TTC549 (cell line): ENCODE measurements around the gene CTCF.

Experiments
- FAIRE-seq: peaks from 2 replicates; lab custom pipeline; 2012; peaks lifted over from hg19 to GRCh38; lab: Jason Lieb, UNC

The CTCF gene

DNA sequence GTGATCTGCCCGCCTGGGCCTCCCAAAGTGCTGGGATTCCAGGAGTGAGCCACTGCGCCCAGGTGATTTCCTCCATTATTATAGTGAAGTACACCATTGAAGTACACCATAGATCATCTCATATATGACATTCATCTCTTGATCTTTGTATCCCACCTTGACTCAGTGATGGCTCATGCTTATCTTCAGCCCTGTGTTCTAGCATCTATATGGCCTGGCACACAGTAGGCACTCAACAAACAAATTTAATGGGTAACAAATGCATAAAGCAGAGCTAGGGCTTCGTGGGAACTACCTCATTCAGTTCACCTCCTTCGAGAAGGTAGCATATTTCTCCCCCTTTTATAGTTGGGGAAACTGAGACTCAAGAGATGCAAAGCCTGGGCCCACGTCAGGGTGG lies 103.3 kb downstream of the CTCF start:
- no peak for FAIRE-seq

DNA sequence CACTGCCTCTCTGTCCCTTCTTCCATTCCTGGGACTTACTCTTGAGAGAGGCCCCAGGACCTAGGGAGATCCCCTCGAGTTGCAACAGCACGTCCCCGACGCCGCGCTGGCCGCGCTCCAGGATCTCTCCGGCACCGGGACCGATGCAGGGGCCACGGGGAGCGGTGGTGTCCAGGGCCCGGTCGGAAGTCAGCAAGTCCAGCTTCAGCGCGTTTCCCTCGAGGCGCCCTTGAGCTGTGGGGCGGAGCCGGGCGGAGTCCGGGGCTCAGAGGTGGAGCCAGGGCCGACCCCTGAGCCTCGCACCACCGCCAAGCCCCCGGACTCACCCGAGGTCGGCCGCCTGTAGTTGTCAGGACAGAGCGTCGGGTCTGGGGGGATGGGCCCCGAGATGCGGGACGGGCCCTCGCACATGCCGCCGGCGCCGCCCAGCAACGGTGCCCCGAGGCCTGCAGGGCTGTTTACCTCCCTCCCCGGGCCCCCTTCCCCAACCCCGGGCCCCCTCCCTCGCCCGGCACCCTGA lies 103.8 kb downstream of the CTCF start:
- no peak for FAIRE-seq

DNA sequence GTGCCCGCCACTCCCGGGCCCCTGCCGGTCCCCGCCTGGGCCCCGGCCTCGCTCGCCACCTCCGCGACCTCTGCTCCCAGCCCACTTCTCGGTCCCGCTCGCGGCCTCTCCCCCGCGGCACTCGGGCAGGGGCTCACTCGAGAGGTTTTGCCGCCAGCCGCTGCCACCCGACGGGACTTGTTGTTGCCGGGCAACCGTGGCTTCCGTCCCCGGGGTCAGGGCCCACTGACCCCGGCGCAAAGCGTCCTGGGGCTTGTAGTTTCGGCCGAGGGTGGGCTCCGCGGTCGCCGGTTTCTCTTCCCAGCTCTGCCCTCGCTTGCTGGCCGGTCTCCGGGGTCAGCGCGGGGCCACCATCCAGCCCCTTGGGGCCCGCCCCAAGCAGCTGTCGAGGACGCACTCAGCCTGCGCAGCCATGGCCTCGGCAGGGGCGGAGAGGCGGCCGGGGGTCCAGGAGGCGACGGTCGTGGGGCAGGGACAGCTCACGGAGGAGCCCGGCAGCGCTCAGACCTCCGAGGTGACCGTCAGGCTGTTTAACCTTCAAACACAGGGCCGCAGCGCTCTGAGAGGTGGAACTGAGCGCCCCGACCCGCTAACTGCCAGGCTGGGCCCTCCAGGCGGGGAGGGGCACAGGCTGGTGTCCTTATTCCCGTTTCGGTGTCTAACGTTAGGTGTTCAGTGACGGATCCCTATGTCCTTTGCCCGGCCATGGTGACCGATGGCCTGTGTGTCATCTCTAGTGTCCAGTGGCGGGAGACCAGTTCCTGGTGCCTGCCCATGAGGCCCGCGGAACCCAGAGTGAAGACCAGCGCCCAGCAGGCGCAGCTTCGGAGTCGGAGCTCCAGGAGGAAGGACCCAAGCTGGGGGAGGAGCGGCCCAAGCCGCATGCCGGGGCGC lies 104.5 kb downstream of the CTCF start, which contains the start of the genes C16orf86 and ENKD1:
TSS of gene C16orf86 (plus strand) at position 256 of the 894 bp plus-strand sequence. CDS start at position 413, 157 bp downstream.
TSS of gene ENKD1 (minus strand) at position 192 of the 894 bp plus-strand sequence. CDS start 308 bp downstream, outside the sequence.
- no peak for FAIRE-seq

DNA sequence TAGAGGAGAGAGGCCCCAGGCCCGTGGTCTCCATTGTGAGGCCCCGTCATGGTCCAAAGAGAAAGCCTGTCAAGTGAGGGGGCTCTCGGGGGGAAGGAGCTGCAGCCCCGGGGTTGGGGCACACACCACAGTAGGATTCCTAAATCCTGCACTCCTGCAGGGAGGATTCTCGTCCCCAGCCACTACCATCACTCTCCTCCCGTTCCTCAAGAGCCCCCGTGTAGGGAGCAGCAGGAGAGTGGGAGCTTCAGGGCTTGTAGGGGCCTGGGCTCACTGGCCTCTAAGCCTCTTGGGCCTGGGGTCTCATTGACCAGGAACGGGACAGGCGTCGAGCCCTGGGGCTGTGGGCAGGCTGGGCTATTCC lies 105.1 kb downstream of the CTCF start:
- FAIRE-seq, result no peak

DNA sequence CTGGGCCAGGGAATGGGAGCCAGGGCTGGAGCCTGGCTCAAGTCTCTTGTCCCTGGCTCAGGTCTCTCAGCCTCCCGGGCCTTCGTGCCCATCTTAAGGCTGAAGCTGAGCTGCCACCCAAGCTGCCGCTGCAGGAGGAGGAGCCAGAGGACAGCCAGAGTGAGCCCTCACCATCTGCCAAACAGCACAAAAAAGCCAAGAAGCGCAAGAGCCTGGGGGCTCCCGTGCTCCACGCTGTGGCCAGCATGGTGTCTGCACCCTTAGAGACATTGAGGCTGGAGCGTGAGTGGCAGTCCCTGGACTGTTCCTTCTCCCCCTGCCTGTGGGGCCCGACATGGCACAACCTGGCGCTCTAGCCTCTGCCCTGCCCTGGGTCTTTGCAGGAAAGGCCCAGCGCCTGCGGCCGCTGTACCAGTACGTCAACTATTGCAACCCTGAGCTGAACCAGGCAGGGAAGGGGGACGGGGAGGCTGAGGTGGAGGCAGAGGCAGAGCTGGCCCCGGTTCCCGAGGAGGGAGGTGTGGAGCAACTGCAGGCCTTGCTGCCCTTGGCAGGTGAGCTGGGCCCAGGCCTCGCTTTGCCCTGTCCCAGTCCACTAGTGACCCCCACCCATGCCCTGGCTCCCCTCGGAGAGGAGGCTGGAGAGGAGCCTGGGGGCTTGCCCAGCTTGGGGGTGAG lies 105.6 kb downstream of the CTCF start:
- no peak for FAIRE-seq

DNA sequence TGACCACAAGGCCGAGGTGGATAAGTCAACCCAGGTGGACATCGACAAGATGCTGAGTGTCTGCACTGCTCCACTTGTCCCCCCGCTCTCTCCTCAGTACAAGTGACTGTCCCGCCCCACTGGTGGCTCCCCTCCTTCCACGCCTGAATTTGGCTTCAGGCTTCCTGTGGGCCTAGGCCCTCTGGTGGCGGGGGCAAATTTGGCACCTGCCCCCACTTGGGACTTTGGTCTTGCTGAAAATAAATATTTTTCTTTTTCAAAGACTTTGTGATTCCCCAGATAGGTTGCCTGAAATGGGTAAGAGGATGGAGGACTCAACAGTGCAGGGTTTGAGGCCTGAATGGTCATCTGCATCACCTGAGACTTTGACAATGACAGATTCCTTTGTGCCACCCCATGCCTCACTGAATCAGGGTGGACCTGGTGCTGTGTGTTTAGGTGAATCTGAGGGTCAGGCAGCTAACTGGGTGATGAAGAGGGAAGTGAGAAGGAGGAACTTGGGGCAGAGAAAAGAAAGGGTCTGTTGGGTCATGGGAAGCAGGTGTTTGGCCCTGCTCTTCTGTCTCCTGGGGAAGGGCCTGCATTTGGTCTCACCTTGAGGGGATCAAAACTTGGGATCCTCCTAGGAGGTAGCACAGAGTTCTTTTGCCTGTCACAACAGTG lies 106.3 kb downstream of the CTCF start:
- FAIRE-seq, result no peak

DNA sequence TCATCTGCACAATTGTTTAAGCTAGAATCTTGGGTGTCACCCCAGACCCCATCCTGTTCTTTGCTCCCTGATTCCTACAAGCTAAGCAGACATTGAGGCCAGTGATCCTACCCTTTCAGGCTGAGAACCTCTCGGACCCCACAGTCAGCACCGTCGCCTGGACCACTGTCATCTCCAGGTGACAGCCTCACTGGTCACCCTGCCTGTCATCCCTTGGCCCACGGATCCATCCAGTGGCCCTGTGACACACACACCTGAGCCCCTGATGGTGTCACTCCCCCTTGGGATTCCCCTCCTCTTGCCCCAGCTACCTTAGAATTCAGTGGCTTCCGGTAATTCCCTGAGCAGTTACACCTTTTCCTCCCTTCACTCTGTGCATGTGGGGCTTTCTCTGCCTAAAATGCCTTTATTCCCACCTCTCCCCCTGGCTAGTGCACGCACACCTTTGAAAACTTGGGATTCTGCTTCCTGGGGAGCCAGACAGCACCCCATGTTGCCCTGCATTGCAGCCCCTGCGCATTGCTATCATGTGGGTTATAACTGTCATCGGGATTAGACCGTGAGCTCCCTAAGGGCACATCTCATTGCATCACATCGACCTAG lies 107.3 kb downstream of the CTCF start:
- FAIRE-seq, result no peak

DNA sequence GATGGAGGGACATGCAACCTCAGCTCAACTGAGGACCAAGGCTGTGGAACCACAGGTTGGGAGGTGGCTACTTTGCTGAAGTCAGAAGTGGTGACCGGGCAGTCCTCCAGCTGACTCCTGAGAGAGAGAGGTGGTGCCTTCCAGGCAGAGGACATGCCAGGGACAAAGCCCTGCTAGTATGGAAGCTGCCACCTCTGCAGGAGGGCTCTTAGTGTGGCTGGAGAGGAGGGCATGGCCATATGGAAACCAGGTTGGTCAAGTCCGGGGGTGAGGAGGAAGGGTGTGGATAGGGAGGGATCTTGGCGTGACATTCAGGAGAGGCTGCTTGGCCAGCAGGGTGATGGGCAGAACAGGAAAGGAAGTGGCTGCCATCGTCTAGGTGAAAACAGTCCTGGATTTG lies 110.0 kb downstream of the CTCF start:
- FAIRE-seq, result no peak

DNA sequence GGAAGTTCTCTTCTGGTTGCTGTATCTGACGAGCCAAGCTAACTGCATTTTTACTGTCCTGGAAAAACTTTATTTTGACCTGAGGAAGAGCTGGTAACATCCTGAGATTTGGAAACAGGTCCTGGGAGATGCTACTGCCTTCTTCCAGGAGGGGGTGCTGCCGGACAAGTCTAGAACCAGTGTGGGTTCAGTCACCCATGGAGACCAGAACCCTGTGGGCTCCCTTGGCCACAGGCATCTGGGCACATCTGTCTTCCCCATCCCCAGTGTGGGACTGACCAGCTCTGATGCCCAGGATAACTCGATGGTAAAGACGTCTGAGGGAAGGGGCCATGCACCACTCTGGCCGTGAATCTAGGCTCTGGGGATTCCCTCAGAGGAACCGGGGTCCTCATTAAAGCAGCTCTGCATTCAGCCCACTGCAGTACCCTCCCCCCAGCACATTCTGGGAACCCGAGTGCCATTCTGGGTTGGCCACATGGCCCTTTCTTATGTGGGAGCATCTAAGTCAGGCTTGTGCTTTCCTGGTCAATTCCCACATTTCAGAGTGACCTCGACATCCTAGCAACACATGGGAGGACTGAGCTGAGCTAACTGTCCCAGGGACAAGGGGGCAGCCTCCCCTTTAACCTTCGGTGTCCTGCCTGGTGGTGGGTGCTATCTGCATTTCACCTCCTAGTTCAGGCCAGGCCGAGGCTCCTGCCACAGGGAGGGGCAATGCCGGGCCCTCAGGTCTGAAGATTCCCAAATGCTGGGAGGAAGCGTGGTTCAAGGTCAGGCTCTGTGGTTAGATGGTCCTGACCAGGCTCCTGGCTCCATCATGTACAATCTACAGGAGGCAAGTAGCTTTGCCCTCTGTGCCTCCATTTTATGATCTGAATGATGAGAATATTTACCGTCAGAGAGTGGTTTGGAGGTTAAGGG lies 110.7 kb downstream of the CTCF start:
- FAIRE-seq, result no peak

DNA sequence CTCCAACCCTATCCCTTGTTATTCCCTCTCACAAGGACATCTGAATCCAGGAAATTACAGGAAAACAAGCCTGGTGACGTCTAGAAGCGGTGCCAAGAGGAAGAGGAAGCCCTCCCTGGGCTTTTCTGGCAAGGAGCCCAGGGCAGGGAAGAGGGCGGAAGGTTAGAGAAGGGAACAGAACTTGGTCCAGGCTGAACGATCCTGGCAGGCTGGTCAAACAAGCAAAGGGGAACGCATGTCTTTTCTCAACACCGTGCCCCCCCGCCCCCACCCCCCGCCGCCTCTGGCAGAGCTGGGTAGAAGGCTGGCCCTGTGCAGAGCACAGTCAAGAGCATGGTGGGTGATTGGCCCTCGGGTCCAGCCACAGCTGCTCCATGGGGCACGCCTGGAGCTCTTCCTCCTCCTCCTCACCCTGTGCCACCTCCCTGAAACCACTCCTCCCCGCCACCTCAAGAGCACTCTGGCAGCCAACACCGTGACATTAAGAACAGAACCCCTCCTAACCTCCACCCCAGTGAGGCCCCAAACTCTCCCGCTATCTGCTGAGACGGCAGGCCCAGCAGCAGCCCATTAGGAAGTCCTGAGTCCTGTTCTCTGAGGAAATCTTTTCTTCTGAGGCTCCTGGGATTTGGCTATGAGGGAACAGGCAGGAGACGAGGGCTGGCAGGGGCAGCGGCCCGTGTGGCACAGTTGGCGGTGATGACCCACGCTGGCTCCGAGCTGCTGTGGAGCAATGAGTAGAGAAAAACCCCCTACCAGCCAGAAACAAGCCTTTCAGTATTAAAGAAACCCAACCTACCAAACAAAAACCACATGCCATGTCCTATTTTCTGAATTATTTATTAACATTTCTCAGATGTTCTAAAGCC lies 111.6 kb downstream of the CTCF start:
- FAIRE-seq, result no peak

DNA sequence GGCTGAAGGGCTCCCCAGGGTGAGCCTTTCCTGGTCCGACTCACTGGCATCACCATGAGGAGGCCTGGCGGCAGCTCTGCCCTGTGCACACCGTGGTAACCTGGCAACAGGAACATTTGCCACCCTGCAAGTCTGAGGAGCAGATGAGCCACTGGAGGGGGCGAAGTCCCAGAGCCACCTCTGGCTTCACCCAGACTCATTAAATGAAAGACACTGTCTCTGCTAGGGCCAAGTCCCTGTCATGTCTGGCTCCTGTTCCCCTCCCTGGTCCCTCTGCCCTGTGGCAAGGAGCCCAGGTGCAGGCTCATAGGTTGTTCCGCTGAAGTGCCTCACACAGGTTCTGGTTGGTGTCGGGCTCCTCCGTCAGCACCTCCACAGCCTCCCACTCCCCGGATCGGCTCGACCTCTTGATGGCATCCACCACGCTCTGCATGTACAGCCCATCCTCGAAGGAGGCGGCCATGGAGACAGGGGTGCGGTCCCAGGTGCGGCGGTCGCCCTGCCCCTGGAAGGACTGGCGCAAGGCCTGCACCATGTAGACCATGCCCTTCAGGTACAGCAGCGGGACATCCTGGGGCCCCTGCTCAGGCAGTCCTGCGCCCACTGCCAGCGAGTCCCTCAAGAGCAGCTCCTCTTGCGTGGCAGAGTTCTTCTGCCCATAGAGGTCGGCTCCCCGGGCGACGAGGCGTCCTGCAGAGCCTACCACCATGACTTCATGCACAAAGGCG lies 112.7 kb downstream of the CTCF start:
- no peak for FAIRE-seq

DNA sequence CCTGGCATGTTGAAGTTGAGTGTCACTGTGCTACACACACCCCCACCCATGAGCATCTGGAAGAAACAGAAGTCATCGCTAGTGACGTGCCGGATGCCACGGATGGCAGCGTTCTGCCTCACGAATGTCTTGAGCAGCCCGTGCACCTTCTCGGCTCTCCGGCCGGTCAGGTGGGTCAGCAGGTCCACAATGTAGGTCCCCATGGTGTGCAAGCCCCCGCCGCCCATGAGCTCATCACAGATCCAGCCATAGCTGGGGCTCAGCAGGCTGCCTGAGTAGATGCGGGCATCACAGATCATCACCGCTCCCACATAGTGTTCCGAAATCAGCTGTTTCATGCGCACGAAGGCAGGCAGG lies 113.2 kb downstream of the CTCF start:
- FAIRE-seq, result no peak

DNA sequence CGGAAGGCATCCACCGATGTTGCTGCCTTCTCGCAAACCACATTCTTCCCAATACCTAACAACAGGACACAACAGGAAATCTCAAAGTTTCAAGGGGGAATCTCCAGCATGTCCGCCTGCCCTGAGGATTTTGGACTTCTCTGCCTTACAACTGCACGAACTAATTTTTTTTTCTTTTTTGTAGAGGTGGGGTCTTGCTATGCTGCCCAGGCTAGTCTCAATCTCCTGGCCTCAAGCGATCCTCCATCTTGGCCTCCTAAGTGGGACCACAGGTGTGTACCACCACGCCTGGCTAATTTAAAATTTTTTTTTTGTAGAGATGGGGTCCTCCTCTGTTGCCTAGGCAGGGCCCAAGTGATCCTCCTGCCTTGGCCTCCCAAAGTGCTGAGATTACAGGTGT lies 113.7 kb downstream of the CTCF start:
- FAIRE-seq, result no peak

DNA sequence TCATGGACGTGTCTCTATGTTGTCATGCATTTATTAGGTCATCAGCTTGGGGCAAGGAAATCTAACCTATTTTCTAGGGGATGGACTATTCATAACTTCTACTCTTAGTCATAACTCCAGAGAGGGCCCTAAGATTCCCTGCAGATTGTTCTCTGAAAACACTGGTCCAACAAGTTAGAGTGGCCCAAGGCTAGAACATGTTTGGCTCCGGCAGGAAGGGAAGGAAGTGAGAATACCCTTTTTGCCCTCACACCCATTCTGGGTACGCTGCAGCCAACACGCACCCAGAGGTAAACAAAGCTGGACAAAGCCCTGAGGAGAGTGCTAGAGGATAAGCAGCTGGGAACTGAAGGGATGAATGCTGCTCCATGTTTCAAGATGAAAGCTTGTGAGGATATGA lies 114.2 kb downstream of the CTCF start:
- no peak for FAIRE-seq

DNA sequence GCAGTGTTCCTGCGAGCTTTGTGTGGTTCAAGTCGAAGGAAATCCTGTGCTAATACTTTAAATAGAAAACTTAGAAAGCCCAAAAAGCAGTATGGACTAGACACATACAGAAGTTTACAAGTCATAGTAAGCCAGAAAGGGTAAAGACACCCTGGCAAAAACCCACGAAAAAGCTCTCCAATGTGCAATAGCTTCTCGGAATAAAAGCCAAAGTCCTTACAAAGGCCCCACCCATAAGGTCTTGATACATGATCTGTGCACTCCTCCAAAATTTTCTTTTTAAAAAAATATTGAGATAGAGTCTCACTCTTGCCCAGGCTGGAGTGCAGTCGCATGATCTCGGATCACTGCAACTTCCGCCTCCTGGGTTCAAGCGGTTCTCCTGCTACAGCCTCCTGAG lies 114.6 kb downstream of the CTCF start:
- no peak for FAIRE-seq

DNA sequence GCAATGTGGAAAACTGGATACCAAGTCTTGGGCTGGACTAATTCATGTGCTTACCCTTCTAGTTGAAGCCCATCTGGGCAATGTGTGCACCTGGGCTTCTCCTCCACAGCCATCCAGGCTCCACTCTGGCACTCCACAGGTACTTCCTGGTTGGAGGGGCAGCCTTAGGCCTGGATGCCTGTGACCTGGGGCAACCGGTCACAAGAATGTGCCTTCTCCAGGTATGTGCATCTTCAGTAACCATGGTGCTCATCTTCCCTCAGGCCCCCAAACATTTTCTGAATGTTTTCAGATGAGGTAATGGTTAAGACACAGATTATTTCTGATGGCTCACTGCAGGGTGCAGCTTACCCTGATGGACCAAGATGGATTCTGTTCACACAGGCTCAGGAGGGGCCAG lies 115.4 kb downstream of the CTCF start:
- FAIRE-seq, result no peak

DNA sequence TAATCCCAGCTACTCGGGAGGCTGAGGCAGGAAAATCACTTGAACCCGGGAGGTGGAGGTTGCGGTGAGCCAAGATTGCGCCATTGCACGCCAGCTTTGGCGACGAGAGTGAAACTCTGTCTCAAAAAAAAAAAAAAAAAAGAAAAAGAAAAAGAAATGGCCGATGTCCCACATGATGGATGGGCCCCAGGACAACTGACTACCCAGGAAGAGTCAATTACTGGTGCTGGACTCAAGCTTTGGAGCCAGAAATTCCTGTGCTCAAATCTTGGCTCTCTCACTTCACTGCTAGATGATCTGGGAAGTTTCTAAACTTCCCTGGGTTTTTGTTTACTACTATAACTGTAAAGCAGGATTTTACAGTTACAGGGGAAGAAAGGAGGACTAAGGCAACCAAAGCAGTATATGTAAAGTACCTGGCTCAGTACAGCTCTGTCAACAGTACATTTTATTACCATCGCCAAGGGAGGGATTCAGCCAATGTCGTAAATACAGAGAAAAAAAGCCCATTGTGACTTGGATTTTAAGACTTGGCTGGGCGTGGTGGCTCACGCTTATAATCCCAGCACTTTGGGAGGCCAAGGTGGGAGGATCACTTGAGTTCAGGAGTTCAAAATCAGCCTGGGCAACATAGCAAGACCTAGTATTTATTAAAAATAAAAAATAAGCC lies 116.2 kb downstream of the CTCF start:
- FAIRE-seq, result no peak

DNA sequence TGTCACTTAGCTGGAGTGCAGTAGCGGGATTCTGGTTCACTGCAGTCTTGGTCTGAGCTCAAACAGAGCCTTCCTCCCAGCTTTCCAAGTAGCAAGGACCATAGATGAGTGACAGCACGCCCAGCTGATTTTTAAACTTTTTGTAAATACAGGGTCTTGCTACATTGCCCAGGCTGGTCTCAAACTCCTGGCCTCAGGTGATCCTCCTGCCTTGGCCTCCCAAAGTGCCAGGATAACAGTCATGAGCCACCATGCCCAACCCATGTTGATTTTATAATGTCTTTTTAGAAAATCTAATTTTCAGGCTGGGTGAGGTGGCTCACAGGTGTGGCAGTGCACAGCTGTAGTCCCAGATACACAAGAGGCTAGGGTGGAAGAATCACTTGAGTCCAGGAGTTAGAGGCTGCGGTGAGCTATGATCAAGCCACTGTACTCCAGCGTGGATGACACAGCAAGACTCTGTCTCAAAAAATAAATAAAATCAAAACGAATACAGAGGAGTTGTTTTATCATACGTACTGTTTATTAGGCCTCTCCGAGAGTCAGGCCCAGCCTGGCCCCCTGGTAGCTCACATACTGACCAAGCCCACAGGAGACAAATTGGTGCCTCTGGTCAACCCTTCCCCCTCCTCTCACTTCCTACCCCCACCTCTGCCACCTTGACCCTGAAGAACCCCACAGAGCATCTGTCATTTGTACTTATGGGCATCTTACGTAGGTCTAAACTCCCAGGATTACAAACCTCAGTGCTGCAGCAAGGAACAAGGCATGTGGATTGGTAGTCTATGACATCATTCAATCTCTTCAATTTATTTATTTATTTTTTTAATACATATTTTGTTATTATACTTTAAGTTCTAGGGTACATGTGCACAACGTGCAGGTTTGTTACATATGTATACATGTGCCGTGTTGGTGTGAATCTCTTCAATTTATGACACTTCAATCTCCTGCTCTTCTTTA lies 117.9 kb downstream of the CTCF start:
- FAIRE-seq, result no peak
